HG03095 (cell line): ENCODE data around the gene CUZD1.

ENCODE experiments used
- ATAC-seq: cut with Tn5 transposase; IDR thresholded peaks from one replicate; pipeline ENCODE4 v1.9.1; 2021; ENCODE audit warnings: moderate library complexity; ENCODE audit not compliant: unreplicated experiment

Gene CUZD1

GRCh38 chr10:122855745-122856144 is 10.1 kb upstream of the CUZD1 start:
- ATAC-seq, result no peak

- no peak for ATAC-seq
Measured at GRCh38 chr10:122854648-122855047, 9.0 kb upstream of the CUZD1 start.

- no peak for ATAC-seq
Measured at GRCh38 chr10:122853665-122854313, 8.1 kb upstream of the CUZD1 start.

GRCh38 chr10:122852261-122852660 is 6.6 kb upstream of the CUZD1 start:
- ATAC-seq, result no peak

- ATAC-seq, result no peak
Measured at GRCh38 chr10:122850705-122851640, 5.3 kb upstream of the CUZD1 start.

GRCh38 chr10:122849900-122850605 is 4.4 kb upstream of the CUZD1 start:
- no peak for ATAC-seq

- no peak for ATAC-seq
Measured at GRCh38 chr10:122849090-122849489, 3.4 kb upstream of the CUZD1 start.

- ATAC-seq, result no peak
Measured at GRCh38 chr10:122847782-122848604, 2.3 kb upstream of the CUZD1 start.

GRCh38 chr10:122844146-122844545 is 1.5 kb downstream of the CUZD1 start:
- ATAC-seq, result no peak

- no peak for ATAC-seq
Measured at GRCh38 chr10:122841569-122841968, 4.1 kb downstream of the CUZD1 start.

- no peak for ATAC-seq
Measured at GRCh38 chr10:122839505-122839904, 6.2 kb downstream of the CUZD1 start.

- ATAC-seq, result no peak
Measured at GRCh38 chr10:122838880-122839279, 6.8 kb downstream of the CUZD1 start.

GRCh38 chr10:122835908-122836307 is 9.7 kb downstream of the CUZD1 start:
- ATAC-seq, result no peak

GRCh38 chr10:122830965-122831353 is 14.7 kb downstream of the CUZD1 start:
- ATAC-seq, result no peak

- no peak for ATAC-seq
Measured at GRCh38 chr10:122830273-122830964, 15.2 kb downstream of the CUZD1 start.

GRCh38 chr10:122829454-122829853 is 16.2 kb downstream of the CUZD1 start:
- no peak for ATAC-seq

- no peak for ATAC-seq
Measured at GRCh38 chr10:122828716-122829255, 16.9 kb downstream of the CUZD1 start.

- no peak for ATAC-seq
Measured at GRCh38 chr10:122827302-122827701, 18.4 kb downstream of the CUZD1 start.

- ATAC-seq, result no peak
Measured at GRCh38 chr10:122822973-122823690, 22.5 kb downstream of the CUZD1 start.
